ENCODE data around the gene PNMA6F. TPM values are rescaled to one million over a fixed set of nuclear protein-coding genes. Genes with fewer than 3 reads are reported as not detected.

The PNMA6F gene
- total RNA-seq, 2 donors from 2014 or later, result 0.97 TPM; not detected in 1

GRCh38 chrX:153347530-153347929 is 26.0 kb upstream of the PNMA6F start:
- no peak for DNase-seq (ENCODE audit: low spot score)
- Histone ChIP-seq H3K27ac (no peak overlapping the region), H3K9me3 (no peaks in the 10 kb centered on the region), H3K36me3 (no peaks in the 10 kb centered on the region), H3K4me3 (no peak overlapping the region), H3K27me3 (replicated peaks; ENCODE audit: insufficient read depth) (no peaks in the 10 kb centered on the region), H3K4me1 (replicated peaks) (no peaks in the 10 kb centered on the region)
- TF ChIP-seq POLR2A (IDR thresholded peaks at IDR 0.05), result no peak
- no peak for TF ChIP-seq CTCF (IDR thresholded peaks at IDR 0.05)
- no peak for TF ChIP-seq POLR2AphosphoS5 (IDR thresholded peaks at IDR 0.05)
- 99% methylated on average over 18 of the region's 38 CpGs for WGBS
- intact Hi-C loops (cut with DNase I), result no loop called here

GRCh38 chrX:153343674-153344073 is 22.1 kb upstream of the PNMA6F start:
- WGBS, result 74% methylated on average over 2 of the region's 2 CpGs

GRCh38 chrX:153342762-153343558 is 21.4 kb upstream of the PNMA6F start:
- Histone ChIP-seq H3K9me3 (no peaks in the 10 kb centered on the region), H3K27ac (no peak overlapping the region), H3K4me1 (replicated peaks) (no peaks in the 10 kb centered on the region), H3K36me3 (no peaks in the 10 kb centered on the region), H3K4me3 (no peak overlapping the region), H3K27me3 (replicated peaks; ENCODE audit: insufficient read depth) (no peaks in the 10 kb centered on the region)
- intact Hi-C loops (cut with DNase I), result no loop called here
- TF ChIP-seq POLR2AphosphoS5 (IDR thresholded peaks at IDR 0.05) (no peak), CTCF (IDR thresholded peaks at IDR 0.05) (no peak), POLR2A (IDR thresholded peaks at IDR 0.05) (no peak)
- DNase-seq (ENCODE audit: low spot score), result no peak
- WGBS, result 69% methylated on average over 9 of the region's 9 CpGs

More at GRCh38 chrX:153343674-153344073, 22.1 kb upstream of the PNMA6F start:
- H3K9me3 ChIP-seq, result no peaks in the 10 kb centered on the region
- H3K27ac ChIP-seq, result no peak overlapping the region
- no peaks in the 10 kb centered on the region for H3K27me3 ChIP-seq (replicated peaks; ENCODE audit: insufficient read depth)
- DNase-seq (ENCODE audit: low spot score), result no peak
- intact Hi-C loops (cut with DNase I), result no loop called here
- no peak overlapping the region for H3K4me3 ChIP-seq
- no peaks in the 10 kb centered on the region for H3K4me1 ChIP-seq (replicated peaks)
- H3K36me3 ChIP-seq, result no peaks in the 10 kb centered on the region
- TF ChIP-seq CTCF (IDR thresholded peaks at IDR 0.05) (no peak), POLR2AphosphoS5 (IDR thresholded peaks at IDR 0.05) (no peak), POLR2A (IDR thresholded peaks at IDR 0.05) (no peak)

GRCh38 chrX:153340111-153340510 is 18.5 kb upstream of the PNMA6F start:
- Histone ChIP-seq H3K27ac (no peak overlapping the region), H3K9me3 (no peaks in the 10 kb centered on the region), H3K4me3 (no peak overlapping the region), H3K27me3 (replicated peaks; ENCODE audit: insufficient read depth) (no peaks in the 10 kb centered on the region), H3K4me1 (replicated peaks) (no peaks in the 10 kb centered on the region), H3K36me3 (no peaks in the 10 kb centered on the region)
- no peak for TF ChIP-seq CTCF (IDR thresholded peaks at IDR 0.05)
- TF ChIP-seq POLR2A (IDR thresholded peaks at IDR 0.05), result no peak
- TF ChIP-seq POLR2AphosphoS5 (IDR thresholded peaks at IDR 0.05), result no peak
- intact Hi-C loops (cut with DNase I), result no loop called here
- DNase-seq (ENCODE audit: low spot score), result no peak
- 94% methylated on average over 6 of the region's 6 CpGs for WGBS

GRCh38 chrX:153339662-153340061 is 18.1 kb upstream of the PNMA6F start:
- no peak for DNase-seq (ENCODE audit: low spot score)
- Histone ChIP-seq H3K27me3 (replicated peaks; ENCODE audit: insufficient read depth) (no peaks in the 10 kb centered on the region), H3K27ac (no peak overlapping the region), H3K4me1 (replicated peaks) (no peaks in the 10 kb centered on the region), H3K9me3 (no peaks in the 10 kb centered on the region), H3K36me3 (no peaks in the 10 kb centered on the region), H3K4me3 (no peak overlapping the region)
- intact Hi-C loops (cut with DNase I), result no loop called here
- TF ChIP-seq CTCF (IDR thresholded peaks at IDR 0.05) (no peak), POLR2AphosphoS5 (IDR thresholded peaks at IDR 0.05) (no peak), POLR2A (IDR thresholded peaks at IDR 0.05) (no peak)
- WGBS, result 94% methylated on average over 4 of the region's 4 CpGs
